SK-N-SH (cell line): ENCODE measurements around the gene ARL4D. TPM values are rescaled to one million over a fixed set of nuclear protein-coding genes. Genes with fewer than 3 reads are reported as not detected.
A peak's percentile ranks its signal among the peaks of the same experiment; 100 is the strongest.

Experiments used
- CTCF ChIA-PET: fragments of 300-600, 350-600 bp; formaldehyde crosslinking; extraction: SDS; loops from one replicate; lab custom pipeline; 2021; lab: Yijun Ruan, JAX
- POLR2A ChIA-PET: fragments of 350-600 bp; sonication (Branson Sonifier 250); formaldehyde crosslinking; extraction: SDS; loops from one replicate; lab custom pipeline; 2020; ENCODE audit warnings: antibody characterized with exemption, inconsistent platforms; lab: Yijun Ruan, JAX
- DNase-seq: peaks from one replicate; pipeline ENCODE4 v3.0.0; 2012
- H2AFZ ChIP-seq: fragments of 200-600 bp; sonication (generic); 2 replicates; pipeline ENCODE4 v1.8.1; 2016; ENCODE audit warnings: antibody characterized with exemption, mild to moderate bottlenecking, low read depth
- H3F3A ChIP-seq: fragments of 200-600 bp; sonication (generic); replicated peaks from 2 replicates; pipeline ENCODE3; 2016; ENCODE audit warnings: antibody characterized with exemption, mild to moderate bottlenecking; ENCODE audit not compliant: insufficient read depth
- H3K27ac ChIP-seq, 2 experiments: fragments of 200-500 bp in 1 of 2; fragments of 200-600 bp in 1 of 2; sonication (Bioruptor generic) in 1 of 2; sonication (generic), shearing (Covaris generic) in 1 of 2; 2 replicates each; pipeline versions ENCODE4 v1.5.1 to v1.6.1; 2014 to 2016; ENCODE audit warnings: low read depth in 2 of 2, inconsistent platforms in 1 of 2, low read length in 1 of 2, mild to moderate bottlenecking in 1 of 2, mixed read lengths in 1 of 2
- H3K27me3 ChIP-seq: fragments of 200-600 bp; sonication (generic), shearing (Covaris generic); 2 replicates; pipeline ENCODE4 v1.6.1; 2016; ENCODE audit warnings: mixed run types; ENCODE audit not compliant: insufficient read depth
- H3K36me3 ChIP-seq, 2 experiments: fragments of 200-500 bp in 1 of 2; fragments of 200-600 bp in 1 of 2; sonication (Bioruptor generic) in 1 of 2; sonication (generic) in 1 of 2; replicated peaks in 1 of 2; 2 replicates each; pipeline versions ENCODE3 to v1.5.1; 2014 to 2016; ENCODE audit warnings: low read length in 1 of 2, mild to moderate bottlenecking in 1 of 2; ENCODE audit not compliant: insufficient read depth in 2 of 2, control insufficient read depth in 1 of 2
- H3K4me1 ChIP-seq, 2 experiments: fragments of 200-500 bp in 1 of 2; fragments of 200-600 bp in 1 of 2; sonication (Bioruptor generic) in 1 of 2; sonication (generic), shearing (Covaris generic) in 1 of 2; 2 replicates each; pipeline versions ENCODE4 v1.5.1 to v1.6.1; 2014 to 2016; ENCODE audit warnings: low read depth in 1 of 2, low read length in 1 of 2, mixed run types in 1 of 2; ENCODE audit not compliant: insufficient read depth in 2 of 2, control insufficient read depth in 1 of 2
- H3K4me2 ChIP-seq: fragments of 200-600 bp; sonication (generic), shearing (Covaris generic); 2 replicates; pipeline ENCODE4 v1.6.1; 2017; ENCODE audit warnings: mixed run types
- H3K4me3 ChIP-seq, 2 experiments: fragments of 200-500 bp in 1 of 2; fragments of 200-600 bp in 1 of 2; sonication (Bioruptor generic) in 1 of 2; sonication (generic), shearing (Covaris generic) in 1 of 2; 2 replicates each; pipeline versions ENCODE4 v1.5.1 to v1.8.1; 2014 to 2016; ENCODE audit warnings: low read depth in 2 of 2, inconsistent platforms in 1 of 2, low read length in 1 of 2, mild to moderate bottlenecking in 1 of 2, mixed read lengths in 1 of 2, moderate library complexity in 1 of 2
- H3K79me2 ChIP-seq: fragments of 200-600 bp; sonication (generic); 2 replicates; pipeline ENCODE4 v1.8.1; 2017; ENCODE audit warnings: mild to moderate bottlenecking; ENCODE audit not compliant: insufficient read depth
- H3K9ac ChIP-seq: fragments of 200-600 bp; sonication (generic); 2 replicates; pipeline ENCODE4 v1.6.1; 2017; ENCODE audit warnings: mixed run types
- H3K9me2 ChIP-seq: fragments of 200-600 bp; sonication (generic); 2 replicates; pipeline ENCODE4 v1.6.1; 2017; ENCODE audit warnings: mixed run types
- H3K9me3 ChIP-seq: fragments of 200-600 bp; sonication (generic); 2 replicates; pipeline ENCODE4 v1.6.1; 2017; ENCODE audit warnings: mixed run types, mild to moderate bottlenecking, moderate library complexity
- H4K20me1 ChIP-seq: fragments of 200-600 bp; sonication (generic); 2 replicates; pipeline ENCODE4 v1.6.1; 2017; ENCODE audit warnings: mild to moderate bottlenecking, mixed run types; ENCODE audit not compliant: insufficient read depth
- CHD2 ChIP-seq: fragments of 150-350 bp; IDR thresholded peaks from 2 replicates; pipeline ENCODE4 v1.6.1; 2018; ENCODE audit warnings: low read length; ENCODE audit not compliant: partially characterized antibody
- CTCF ChIP-seq: fragments of 200-600 bp; sonication (generic); IDR thresholded peaks from 2 replicates; pipeline ENCODE4 v1.6.1; 2017; ENCODE audit warnings: antibody characterized with exemption, mild to moderate bottlenecking, moderate library complexity
- EZH2phosphoT487 ChIP-seq: fragments of 200-600 bp; sonication (generic); IDR thresholded peaks from 2 replicates; pipeline ENCODE4 v1.6.1; 2017; ENCODE audit warnings: low read depth, mixed run types, mild to moderate bottlenecking, antibody characterized with exemption, moderate library complexity, borderline replicate concordance
- FOSL2 ChIP-seq: IDR thresholded peaks from 2 replicates; pipeline ENCODE4 v1.4.0; 2012; ENCODE audit warnings: low read depth, mild to moderate bottlenecking, moderate library complexity, borderline replicate concordance
- FOXJ3 ChIP-seq: sonication (generic); formaldehyde crosslinking; IDR thresholded peaks from 2 replicates; pipeline ENCODE4 v1.5.1; 2020; ENCODE audit warnings: mild to moderate bottlenecking, missing genetic modification reagents
- FOXM1 ChIP-seq: IDR thresholded peaks from 2 replicates; pipeline ENCODE4 v1.4.0; 2012; ENCODE audit warnings: low read depth, mild to moderate bottlenecking
- IRF3 ChIP-seq: fragments of 150-350 bp; IDR thresholded peaks from 2 replicates; pipeline ENCODE4 v1.6.1; 2016; ENCODE audit warnings: mild to moderate bottlenecking, low read depth, low read length
- NRF1 ChIP-seq: IDR thresholded peaks from 2 replicates; pipeline ENCODE4 v1.6.1; 2012; ENCODE audit warnings: low read depth, mild to moderate bottlenecking, low read length
- POLR2AphosphoS5 ChIP-seq: IDR thresholded peaks from 2 replicates; pipeline ENCODE4 v1.6.1; 2012; ENCODE audit warnings: low read depth, low read length
- RAD21 ChIP-seq: IDR thresholded peaks from 2 replicates; pipeline ENCODE4 v1.6.1; 2012; ENCODE audit warnings: mild to moderate bottlenecking, low read length
- RCOR1 ChIP-seq: fragments of 150-350 bp; IDR thresholded peaks from 2 replicates; pipeline ENCODE4 v1.6.1; 2017; ENCODE audit warnings: antibody characterized with exemption, low read length
- REST ChIP-seq: IDR thresholded peaks from 2 replicates; pipeline ENCODE4 v1.6.1; 2012; ENCODE audit warnings: mild to moderate bottlenecking, low read depth, low read length, moderate library complexity
- RXRA ChIP-seq: IDR thresholded peaks from 2 replicates; pipeline ENCODE4 v1.4.0; 2012; ENCODE audit warnings: low read depth, mild to moderate bottlenecking, borderline replicate concordance
- SIN3A ChIP-seq: IDR thresholded peaks from 2 replicates; pipeline ENCODE4 v1.6.1; 2012; ENCODE audit warnings: low read depth, mild to moderate bottlenecking, low read length, moderate library complexity, borderline replicate concordance
- TAF1 ChIP-seq: IDR thresholded peaks from 2 replicates; pipeline ENCODE4 v1.6.1; 2012; ENCODE audit warnings: low read depth, mild to moderate bottlenecking, low read length, moderate library complexity, borderline replicate concordance
- TEAD4 ChIP-seq: IDR thresholded peaks from 2 replicates; pipeline ENCODE4 v1.4.0; 2012; ENCODE audit warnings: mild to moderate bottlenecking, borderline replicate concordance; ENCODE audit not compliant: insufficient read depth
- USF1 ChIP-seq: IDR thresholded peaks from 2 replicates; pipeline ENCODE4 v1.4.0; 2012; ENCODE audit warnings: low read depth, borderline replicate concordance
- WGBS: methylation state at CpG from one replicate; pipeline ENCODE4 v1.1.6; 2017; ENCODE audit warnings: low lambda C conversion rate; 5-methylcytosine and 5-hydroxymethylcytosine counted together
- polyA plus RNA-seq, 3 experiments: library from polyadenylated mRNA; depleted of rRNA; stranded (reverse); fragments of >200 nt; gene quantifications; 2 replicates each; pipeline ENCODE4 v1.2.3, GENCODE V29; 2012

ARL4D gene
- polyA plus RNA-seq, 1 of the 3 experiments (the other 2 are of a cell fraction), result 29.5 TPM

- no peak for TF ChIP-seq RAD21
Observed at GRCh38 chr17:43416998-43417890, 18.5 kb downstream of the ARL4D start (continued).

GRCh38 chr17:43418441-43419374 lies 19.9 kb downstream of the ARL4D start:
- Histone ChIP-seq H3K27ac (peak overlapping the region; percentile 64 to 89), H3K27me3 (no peaks in the 10 kb centered on the region), H3K79me2 (no peaks in the 10 kb centered on the region), H3K9me3 (no peaks in the 10 kb centered on the region), H3K9ac (peak overlapping the region; percentile 58; the same call in 1 of the 2 replicates), H3K4me2 (peak overlapping the region; percentile 77), H3K4me3 (peak overlapping the region in 1 of 2 experiments; percentile 38; a peak in 2 of 4 replicates), H4K20me1 (no peaks in the 10 kb centered on the region), H3K36me3 (no peaks in the 10 kb centered on the region), H3F3A (peaks cover 16% of the 10 kb centered on the region), H3K9me2 (no peaks in the 10 kb centered on the region), H2AFZ (peak overlapping the region; percentile 76), H3K4me1 (peaks cover 11 to 18% of the 10 kb centered on the region in 2 experiments; a peak in 3 of 4 replicates)
- CTCF ChIA-PET, result interaction anchor here (1.3 to 3.8 kb wide), 3 partner anchors 9 to 64 kb away, joined by 3 to 19 read pairs (median 3); no protein-coding TSS in a partner anchor
- DNase-seq, result no peak
- WGBS, result 17% methylated on average over 16 of the region's 18 CpGs
- POLR2A ChIA-PET, result no interaction called here
- peak; percentile 60; the same call in 1 of the 2 replicates for TF ChIP-seq POLR2AphosphoS5
- no peak for TF ChIP-seq SIN3A
- no peak for TF ChIP-seq RXRA
- TF ChIP-seq REST, result 0 out of 2 replicates have a peak, but pooled peaks have one; percentile 17
- TF ChIP-seq CHD2, result no peak
- TF ChIP-seq USF1, result no peak
- no peak for TF ChIP-seq EZH2phosphoT487
- peak; percentile 45; the same call in 1 of the 2 replicates for TF ChIP-seq TEAD4
- no peak for TF ChIP-seq FOXM1
- no peak for TF ChIP-seq CTCF
- TF ChIP-seq FOXJ3, result no peak
- peak; percentile 98 for TF ChIP-seq FOSL2
- TF ChIP-seq IRF3, result no peak
- no peak for TF ChIP-seq RCOR1
- no peak for TF ChIP-seq NRF1
- no peak for TF ChIP-seq TAF1
